ENCODE measurements around the gene PTPN1.

GRCh38 chr20:50493881-50494253, 16.3 kb upstream of the PTPN1 start:
- TF ChIP-seq CTCF (IDR thresholded peaks at IDR 0.05; ENCODE audit: low read length), result no peak
- TF ChIP-seq EZH2 (IDR thresholded peaks at IDR 0.05; ENCODE audit: borderline replicate concordance, low read length), result no peak
